Ishikawa (cell line): Measurements from ENCODE around the gene MAD1L1.

Source experiments
- CEBPB ChIP-seq: IDR thresholded peaks from 2 replicates; pipeline ENCODE4 v1.6.1; 2012
- CREB1 ChIP-seq: IDR thresholded peaks from 2 replicates; pipeline ENCODE4 v1.6.1; 2012; ENCODE audit warnings: low read depth
- EGR1 ChIP-seq: IDR thresholded peaks from 2 replicates; pipeline ENCODE4 v1.6.1; 2012
- EP300 ChIP-seq: IDR thresholded peaks from 2 replicates; pipeline ENCODE4 v1.6.1; 2012; ENCODE audit warnings: borderline replicate concordance
- FOXM1 ChIP-seq: IDR thresholded peaks from 2 replicates; pipeline ENCODE4 v1.6.1; 2012; ENCODE audit warnings: low read depth, borderline replicate concordance
- NFIC ChIP-seq: IDR thresholded peaks from 2 replicates; pipeline ENCODE4 v1.6.1; 2012
- RAD21 ChIP-seq: IDR thresholded peaks from 2 replicates; pipeline ENCODE4 v1.6.1; 2012; ENCODE audit warnings: low read depth
- TAF1 ChIP-seq: IDR thresholded peaks from 2 replicates; pipeline ENCODE4 v1.6.1; 2012; ENCODE audit warnings: low read depth, mild to moderate bottlenecking
- TCF12 ChIP-seq: IDR thresholded peaks from 2 replicates; pipeline ENCODE4 v1.6.1; 2012; ENCODE audit warnings: low read depth
- TEAD4 ChIP-seq: IDR thresholded peaks from 2 replicates; pipeline ENCODE4 v1.6.1; 2012
- YY1 ChIP-seq: IDR thresholded peaks from 2 replicates; pipeline ENCODE4 v1.6.1; 2012; ENCODE audit warnings: low read depth
- ZBTB7A ChIP-seq: IDR thresholded peaks from 2 replicates; pipeline ENCODE4 v1.6.1; 2012; ENCODE audit warnings: low read depth
- TF ChIP-seq, protein P1 (sequence below): IDR thresholded peaks from 2 replicates; pipeline ENCODE4 v1.6.1; 2012
- TF ChIP-seq, protein P2 (sequence below): IDR thresholded peaks from 2 replicates; pipeline ENCODE4 v1.6.1; 2012; ENCODE audit warnings: low read depth, mild to moderate bottlenecking
- TF ChIP-seq, protein P3 (sequence below): IDR thresholded peaks from 2 replicates; pipeline ENCODE4 v1.6.1; 2012

MAD1L1 gene

DNA sequence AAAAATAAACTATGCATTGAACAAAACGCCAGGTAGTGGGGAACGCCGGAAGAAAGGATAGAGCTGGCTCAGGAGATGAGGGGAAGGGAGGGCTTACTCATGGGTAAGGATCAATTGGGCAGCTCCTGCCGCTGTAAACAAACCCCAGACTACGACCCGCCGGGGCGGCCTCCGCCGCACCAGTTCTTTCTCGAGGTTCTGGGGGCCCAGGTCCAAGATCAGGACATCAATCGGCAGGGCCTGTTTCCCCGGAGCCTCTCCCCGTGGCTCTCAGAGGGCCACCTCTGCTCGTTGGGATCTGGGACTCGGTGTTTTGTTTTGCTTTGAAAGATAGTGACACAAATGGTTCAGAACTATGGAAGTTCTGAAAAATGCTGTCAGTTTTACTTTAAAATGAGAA is 422.2 kb downstream of the MAD1L1 start:
- TF ChIP-seq CREB1 = no peak
- TF ChIP-seq, protein P1, sequence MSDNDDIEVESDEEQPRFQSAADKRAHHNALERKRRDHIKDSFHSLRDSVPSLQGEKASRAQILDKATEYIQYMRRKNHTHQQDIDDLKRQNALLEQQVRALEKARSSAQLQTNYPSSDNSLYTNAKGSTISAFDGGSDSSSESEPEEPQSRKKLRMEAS = no peak
- TF ChIP-seq YY1 = no peak
- TF ChIP-seq TAF1 = no peak
- TF ChIP-seq CEBPB = no peak
- TF ChIP-seq FOXM1 = no peak
- no peak for TF ChIP-seq TCF12
- TF ChIP-seq NFIC = no peak

DNA sequence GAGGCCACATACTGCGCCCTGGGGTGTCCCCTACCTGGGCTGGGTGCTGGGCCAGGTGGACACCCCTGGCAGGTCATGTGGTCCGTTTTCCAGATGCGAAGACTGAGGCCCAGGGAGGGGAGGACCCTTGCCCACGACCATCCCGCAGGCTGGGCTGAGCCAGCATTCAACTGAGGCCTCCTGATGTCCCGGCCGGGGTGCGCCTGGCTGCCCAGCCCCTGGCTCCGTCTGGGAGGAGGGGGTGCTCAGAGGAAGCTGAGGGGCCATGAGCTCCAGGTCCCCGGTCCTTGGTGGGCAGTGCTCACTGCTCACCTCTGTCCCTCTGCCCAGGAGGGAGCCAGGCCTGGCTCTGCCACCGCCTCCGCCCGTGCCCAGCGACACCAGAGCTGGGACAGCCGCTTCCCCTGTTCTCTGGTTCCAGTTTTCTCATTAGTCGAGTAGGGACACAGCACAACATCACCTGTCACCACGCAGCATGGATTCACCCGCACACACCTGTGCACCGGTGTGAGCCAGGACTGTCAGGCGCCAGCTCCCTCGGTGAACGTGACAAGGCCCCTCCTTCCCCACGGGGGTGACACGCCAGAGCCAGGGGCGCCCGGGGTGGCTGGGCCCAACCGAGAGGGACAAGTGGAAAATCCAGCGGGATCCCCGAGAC is 423.0 kb downstream of the MAD1L1 start:
- no peak for TF ChIP-seq CREB1
- no peak for TF ChIP-seq NFIC
- TF ChIP-seq, protein P1 = no peak
- TF ChIP-seq FOXM1 = no peak
- TF ChIP-seq TAF1 = no peak
- no peak for TF ChIP-seq ZBTB7A
- TF ChIP-seq, protein P2, sequence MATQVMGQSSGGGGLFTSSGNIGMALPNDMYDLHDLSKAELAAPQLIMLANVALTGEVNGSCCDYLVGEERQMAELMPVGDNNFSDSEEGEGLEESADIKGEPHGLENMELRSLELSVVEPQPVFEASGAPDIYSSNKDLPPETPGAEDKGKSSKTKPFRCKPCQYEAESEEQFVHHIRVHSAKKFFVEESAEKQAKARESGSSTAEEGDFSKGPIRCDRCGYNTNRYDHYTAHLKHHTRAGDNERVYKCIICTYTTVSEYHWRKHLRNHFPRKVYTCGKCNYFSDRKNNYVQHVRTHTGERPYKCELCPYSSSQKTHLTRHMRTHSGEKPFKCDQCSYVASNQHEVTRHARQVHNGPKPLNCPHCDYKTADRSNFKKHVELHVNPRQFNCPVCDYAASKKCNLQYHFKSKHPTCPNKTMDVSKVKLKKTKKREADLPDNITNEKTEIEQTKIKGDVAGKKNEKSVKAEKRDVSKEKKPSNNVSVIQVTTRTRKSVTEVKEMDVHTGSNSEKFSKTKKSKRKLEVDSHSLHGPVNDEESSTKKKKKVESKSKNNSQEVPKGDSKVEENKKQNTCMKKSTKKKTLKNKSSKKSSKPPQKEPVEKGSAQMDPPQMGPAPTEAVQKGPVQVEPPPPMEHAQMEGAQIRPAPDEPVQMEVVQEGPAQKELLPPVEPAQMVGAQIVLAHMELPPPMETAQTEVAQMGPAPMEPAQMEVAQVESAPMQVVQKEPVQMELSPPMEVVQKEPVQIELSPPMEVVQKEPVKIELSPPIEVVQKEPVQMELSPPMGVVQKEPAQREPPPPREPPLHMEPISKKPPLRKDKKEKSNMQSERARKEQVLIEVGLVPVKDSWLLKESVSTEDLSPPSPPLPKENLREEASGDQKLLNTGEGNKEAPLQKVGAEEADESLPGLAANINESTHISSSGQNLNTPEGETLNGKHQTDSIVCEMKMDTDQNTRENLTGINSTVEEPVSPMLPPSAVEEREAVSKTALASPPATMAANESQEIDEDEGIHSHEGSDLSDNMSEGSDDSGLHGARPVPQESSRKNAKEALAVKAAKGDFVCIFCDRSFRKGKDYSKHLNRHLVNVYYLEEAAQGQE = no peak

DNA sequence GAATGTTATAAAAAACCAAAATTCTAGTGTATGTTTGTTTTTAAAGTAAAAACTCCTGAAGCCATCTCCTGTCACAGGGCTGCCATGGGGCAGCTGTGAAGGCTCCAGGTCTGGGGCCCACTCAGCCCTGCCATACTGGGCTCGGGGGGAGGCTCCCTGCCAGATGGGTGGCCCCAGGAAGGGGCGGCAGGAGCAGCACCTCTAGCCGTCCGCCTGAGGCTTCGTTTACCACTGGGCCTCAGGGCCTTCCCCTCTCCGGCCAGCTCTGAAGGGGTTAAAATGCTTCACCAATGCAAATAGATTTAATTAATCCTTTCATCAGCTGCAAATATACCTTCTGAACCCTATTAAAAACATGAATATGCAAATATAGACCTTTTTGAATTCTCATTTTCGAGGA is 423.7 kb downstream of the MAD1L1 start:
- TF ChIP-seq CREB1 = no peak
- TF ChIP-seq, protein P3, sequence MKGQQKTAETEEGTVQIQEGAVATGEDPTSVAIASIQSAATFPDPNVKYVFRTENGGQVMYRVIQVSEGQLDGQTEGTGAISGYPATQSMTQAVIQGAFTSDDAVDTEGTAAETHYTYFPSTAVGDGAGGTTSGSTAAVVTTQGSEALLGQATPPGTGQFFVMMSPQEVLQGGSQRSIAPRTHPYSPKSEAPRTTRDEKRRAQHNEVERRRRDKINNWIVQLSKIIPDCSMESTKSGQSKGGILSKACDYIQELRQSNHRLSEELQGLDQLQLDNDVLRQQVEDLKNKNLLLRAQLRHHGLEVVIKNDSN = no peak
- TF ChIP-seq YY1 = no peak
- TF ChIP-seq EGR1 = no peak
- no peak for TF ChIP-seq CEBPB
- TF ChIP-seq, protein P1 = no peak
- no peak for TF ChIP-seq TCF12
- TF ChIP-seq RAD21 = no peak
- no peak for TF ChIP-seq FOXM1

DNA sequence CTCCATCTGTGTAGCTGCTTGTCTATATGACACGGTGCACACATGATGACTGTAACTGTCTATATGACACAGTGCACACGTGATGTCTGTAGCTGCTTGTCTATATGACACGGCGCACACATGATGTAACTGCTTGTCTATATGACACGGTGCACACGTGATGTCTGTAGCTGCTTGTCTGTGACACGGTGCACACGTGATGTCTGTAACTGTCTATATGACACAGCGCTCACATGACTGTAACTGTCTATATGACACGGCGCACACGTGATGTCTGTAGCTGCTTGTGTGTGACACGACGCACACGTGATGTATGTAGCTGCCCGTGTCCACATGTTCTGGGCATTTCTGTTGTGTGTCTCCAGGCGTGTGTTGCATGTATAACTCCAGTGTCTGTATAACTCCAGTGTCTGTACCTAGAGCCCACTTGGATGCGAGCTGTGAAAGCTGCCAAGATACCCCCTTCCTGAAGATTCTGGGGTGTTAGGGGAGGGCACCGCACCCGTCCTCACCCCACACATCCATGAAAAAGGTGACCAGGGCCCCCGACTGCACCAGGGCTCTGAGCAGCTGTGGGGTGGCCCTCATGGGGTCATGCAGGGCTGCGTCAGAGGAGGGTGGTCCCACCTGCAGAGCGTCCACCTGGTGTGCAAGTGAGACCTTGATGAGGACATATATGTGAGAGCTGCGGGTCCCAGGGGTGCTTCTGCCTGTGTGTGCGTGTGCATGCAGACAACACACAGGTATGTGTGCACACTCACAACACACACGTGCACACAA is 424.7 kb downstream of the MAD1L1 start:
- TF ChIP-seq FOXM1 = no peak
- TF ChIP-seq, protein P1 = no peak
- TF ChIP-seq TEAD4 = no peak
- TF ChIP-seq TAF1 = no peak
- TF ChIP-seq, protein P2 = no peak
- TF ChIP-seq TCF12 = no peak
- no peak for TF ChIP-seq YY1
- TF ChIP-seq ZBTB7A = no peak
- no peak for TF ChIP-seq EGR1
- no peak for TF ChIP-seq EP300
- TF ChIP-seq, protein P3 = no peak
- no peak for TF ChIP-seq CEBPB
- TF ChIP-seq NFIC = no peak
- no peak for TF ChIP-seq CREB1
- TF ChIP-seq RAD21 = no peak

DNA sequence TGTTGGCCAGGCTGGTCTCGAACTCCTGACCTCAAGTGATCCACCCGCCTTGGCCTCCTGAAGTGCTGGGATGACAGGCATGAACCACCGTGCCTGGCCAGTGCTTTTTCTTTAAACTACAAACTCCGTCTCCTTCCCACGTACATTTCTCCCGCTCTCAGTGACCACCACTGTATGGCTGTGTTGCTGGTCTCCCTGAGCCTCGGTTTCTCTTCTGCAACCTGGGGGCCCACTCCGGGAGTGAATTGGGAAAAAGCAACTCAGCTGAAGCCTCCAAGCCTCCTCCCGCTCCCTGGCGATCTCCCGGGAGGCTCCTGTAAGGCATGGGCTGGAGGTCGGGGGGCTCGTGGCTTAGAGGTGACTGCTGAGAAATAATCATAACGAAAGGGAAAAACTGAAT is 426.4 kb downstream of the MAD1L1 start:
- TF ChIP-seq TAF1 = no peak
- TF ChIP-seq NFIC = no peak
- TF ChIP-seq YY1 = no peak
- no peak for TF ChIP-seq ZBTB7A
- TF ChIP-seq RAD21 = no peak
- TF ChIP-seq TEAD4 = no peak

DNA sequence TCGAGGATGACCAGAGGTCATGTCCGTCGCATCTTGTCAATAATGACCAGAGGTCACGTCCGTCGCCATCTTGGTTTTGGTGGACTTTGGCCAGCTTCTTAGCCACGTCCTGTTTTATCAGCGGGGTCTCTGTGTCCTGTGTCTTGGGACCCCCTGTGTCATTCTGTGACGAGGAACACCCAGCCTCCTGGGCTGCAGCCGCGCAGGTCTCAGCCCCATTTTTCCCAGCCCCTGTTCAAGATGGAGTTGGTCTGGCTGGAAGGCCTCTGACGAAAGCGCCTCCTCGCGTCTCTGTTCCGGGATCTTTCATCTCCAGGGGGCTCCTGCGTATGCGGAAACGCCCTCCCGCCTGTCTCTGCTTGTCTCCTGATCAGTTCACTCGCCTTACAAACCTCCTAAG is 428.4 kb downstream of the MAD1L1 start:
- TF ChIP-seq TCF12 (no peak), EP300 (no peak), ZBTB7A (no peak), EGR1 (no peak), YY1 (no peak), NFIC (no peak), CEBPB (no peak), CREB1 (no peak), TAF1 (no peak), RAD21 (no peak), FOXM1 (no peak), TEAD4 (no peak)
- TF ChIP-seq, protein P3 = no peak
- TF ChIP-seq, protein P1 = no peak
- TF ChIP-seq, protein P2 = no peak
